ENCODE data around the gene CHCHD10. TPM values are rescaled to one million over a fixed set of nuclear protein-coding genes. Genes with fewer than 3 reads are reported as not detected.

CHCHD10 gene
- total RNA-seq, 2 donors from 2014 or later = 420 to 719 TPM

GRCh38 chr22:23760056-23760455, 7.7 kb downstream of the CHCHD10 start:
- TF ChIP-seq CTCF (IDR thresholded peaks at IDR 0.05) = no peak
- Histone ChIP-seq H3K9me3 (no peaks in the 10 kb centered on the region), H3K27me3 (no peaks in the 10 kb centered on the region), H3K4me1 (no peaks in the 10 kb centered on the region), H3K27ac (no peak overlapping the region), H3K36me3 (no peaks in the 10 kb centered on the region), H3K9ac (ENCODE audit: low read depth in 2 of 2, low read length in 2 of 2) (no peak overlapping the region), H3K4me3 (no peak overlapping the region)
- intact Hi-C loops (cut with DNase I) = no loop called here
- no peak for DNase-seq

- Histone ChIP-seq H3K27ac (no peak overlapping the region), H3K9ac (ENCODE audit: low read depth in 2 of 2, low read length in 2 of 2) (no peak overlapping the region), H3K4me1 (no peaks in the 10 kb centered on the region), H3K36me3 (no peaks in the 10 kb centered on the region), H3K9me3 (no peaks in the 10 kb centered on the region), H3K27me3 (no peaks in the 10 kb centered on the region), H3K4me3 (no peak overlapping the region)
- no peak for DNase-seq
- no peak for TF ChIP-seq CTCF (IDR thresholded peaks at IDR 0.05)
- intact Hi-C loops (cut with DNase I) = no loop called here
These were observed 8.2 kb downstream of the CHCHD10 start for GRCh38 chr22:23759566-23759965.

GRCh38 chr22:23756891-23757290, 10.9 kb downstream of the CHCHD10 start:
- no peaks in the 10 kb centered on the region for H3K9me3 ChIP-seq
- DNase-seq = no peak
- H3K36me3 ChIP-seq = no peaks in the 10 kb centered on the region
- H3K27me3 ChIP-seq = no peaks in the 10 kb centered on the region
- intact Hi-C loops (cut with DNase I) = no loop called here
- no peak overlapping the region for H3K9ac ChIP-seq (ENCODE audit: low read depth in 2 of 2, low read length in 2 of 2)
- no peak overlapping the region for H3K4me3 ChIP-seq
- TF ChIP-seq CTCF (IDR thresholded peaks at IDR 0.05) = no peak
- no peak overlapping the region for H3K27ac ChIP-seq
- no peaks in the 10 kb centered on the region for H3K4me1 ChIP-seq

GRCh38 chr22:23755711-23756110, 12.1 kb downstream of the CHCHD10 start:
- Histone ChIP-seq H3K9ac (ENCODE audit: low read depth in 2 of 2, low read length in 2 of 2) (no peak overlapping the region), H3K4me1 (no peaks in the 10 kb centered on the region), H3K27me3 (no peaks in the 10 kb centered on the region), H3K4me3 (no peak overlapping the region), H3K27ac (no peak overlapping the region), H3K36me3 (no peaks in the 10 kb centered on the region), H3K9me3 (no peaks in the 10 kb centered on the region)
- no peak for TF ChIP-seq CTCF (IDR thresholded peaks at IDR 0.05)
- DNase-seq = no peak
- intact Hi-C loops (cut with DNase I) = no loop called here

- Histone ChIP-seq H3K27me3 (no peaks in the 10 kb centered on the region), H3K9ac (ENCODE audit: low read depth in 2 of 2, low read length in 2 of 2) (no peak overlapping the region), H3K36me3 (no peaks in the 10 kb centered on the region), H3K9me3 (no peaks in the 10 kb centered on the region), H3K27ac (no peak overlapping the region), H3K4me3 (no peak overlapping the region), H3K4me1 (no peaks in the 10 kb centered on the region)
- no peak for TF ChIP-seq CTCF (IDR thresholded peaks at IDR 0.05)
- intact Hi-C loops (cut with DNase I) = no loop called here
- DNase-seq = no peak
These were observed 12.7 kb downstream of the CHCHD10 start for GRCh38 chr22:23754980-23755636.
